C4-2B (cell line): ENCODE data around the gene CACNA1G.

Experiments used
- H3K27ac ChIP-seq: fragments of 450-650 bp; 2 replicates; pipeline ENCODE4 v1.5.1; 2017
- ZFX ChIP-seq: fragments of 450-650 bp; IDR thresholded peaks from 2 replicates; pipeline ENCODE4 v1.6.1; 2017
- TF ChIP-seq, protein P1 (sequence below): fragments of 450-650 bp; conservative IDR thresholded peaks from 2 replicates; pipeline ENCODE4 v1.5.1; 2017; ENCODE audit warnings: mild to moderate bottlenecking

CACNA1G gene

DNA sequence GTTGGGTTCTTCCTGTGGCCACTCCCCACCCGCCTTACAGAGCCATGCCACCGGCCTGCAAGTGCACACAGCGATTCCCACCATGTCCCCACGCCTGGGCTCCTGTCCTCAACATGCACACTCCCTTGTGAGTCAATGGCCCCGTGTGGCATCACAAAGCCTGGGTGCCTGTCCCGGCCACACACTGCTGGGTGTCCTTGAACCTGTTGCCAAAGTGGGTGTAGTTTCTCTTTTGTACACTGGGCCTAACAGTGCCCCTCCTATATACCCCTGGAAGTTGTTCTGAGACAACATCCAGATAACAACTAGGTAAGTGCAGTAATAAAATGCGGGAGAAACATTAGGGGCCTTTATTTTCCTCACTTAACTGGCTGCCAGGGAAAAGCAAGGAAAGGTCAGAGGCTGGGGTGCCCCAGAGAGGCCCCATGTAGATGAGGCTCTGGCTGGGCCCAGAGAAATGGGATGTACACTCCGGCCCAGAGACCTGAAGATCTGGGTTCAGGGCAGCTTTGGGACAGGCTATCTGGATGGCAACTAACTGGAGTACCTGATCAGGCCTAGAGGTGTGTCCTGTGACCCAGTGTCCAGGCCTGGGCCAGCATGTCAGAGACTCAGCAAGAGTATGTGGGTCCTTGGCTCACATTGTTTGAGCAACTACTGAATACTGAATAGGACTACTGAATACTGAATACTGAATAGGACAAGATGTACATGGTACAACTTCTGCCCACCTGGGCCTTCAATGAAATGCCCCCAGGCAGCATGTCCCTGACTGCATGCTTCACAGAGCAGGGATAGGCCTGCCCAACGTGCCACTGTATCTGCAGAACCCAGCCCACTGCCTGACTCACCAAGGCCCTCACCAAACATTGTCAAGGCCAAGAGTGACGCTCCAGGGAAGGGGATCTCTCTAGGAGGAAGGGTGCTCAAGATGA lies 82.5 kb downstream of the CACNA1G start:
- H3K27ac ChIP-seq, result no peak overlapping the region
- TF ChIP-seq, protein P1, sequence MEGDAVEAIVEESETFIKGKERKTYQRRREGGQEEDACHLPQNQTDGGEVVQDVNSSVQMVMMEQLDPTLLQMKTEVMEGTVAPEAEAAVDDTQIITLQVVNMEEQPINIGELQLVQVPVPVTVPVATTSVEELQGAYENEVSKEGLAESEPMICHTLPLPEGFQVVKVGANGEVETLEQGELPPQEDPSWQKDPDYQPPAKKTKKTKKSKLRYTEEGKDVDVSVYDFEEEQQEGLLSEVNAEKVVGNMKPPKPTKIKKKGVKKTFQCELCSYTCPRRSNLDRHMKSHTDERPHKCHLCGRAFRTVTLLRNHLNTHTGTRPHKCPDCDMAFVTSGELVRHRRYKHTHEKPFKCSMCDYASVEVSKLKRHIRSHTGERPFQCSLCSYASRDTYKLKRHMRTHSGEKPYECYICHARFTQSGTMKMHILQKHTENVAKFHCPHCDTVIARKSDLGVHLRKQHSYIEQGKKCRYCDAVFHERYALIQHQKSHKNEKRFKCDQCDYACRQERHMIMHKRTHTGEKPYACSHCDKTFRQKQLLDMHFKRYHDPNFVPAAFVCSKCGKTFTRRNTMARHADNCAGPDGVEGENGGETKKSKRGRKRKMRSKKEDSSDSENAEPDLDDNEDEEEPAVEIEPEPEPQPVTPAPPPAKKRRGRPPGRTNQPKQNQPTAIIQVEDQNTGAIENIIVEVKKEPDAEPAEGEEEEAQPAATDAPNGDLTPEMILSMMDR, result no peak
- no peak for TF ChIP-seq ZFX

DNA sequence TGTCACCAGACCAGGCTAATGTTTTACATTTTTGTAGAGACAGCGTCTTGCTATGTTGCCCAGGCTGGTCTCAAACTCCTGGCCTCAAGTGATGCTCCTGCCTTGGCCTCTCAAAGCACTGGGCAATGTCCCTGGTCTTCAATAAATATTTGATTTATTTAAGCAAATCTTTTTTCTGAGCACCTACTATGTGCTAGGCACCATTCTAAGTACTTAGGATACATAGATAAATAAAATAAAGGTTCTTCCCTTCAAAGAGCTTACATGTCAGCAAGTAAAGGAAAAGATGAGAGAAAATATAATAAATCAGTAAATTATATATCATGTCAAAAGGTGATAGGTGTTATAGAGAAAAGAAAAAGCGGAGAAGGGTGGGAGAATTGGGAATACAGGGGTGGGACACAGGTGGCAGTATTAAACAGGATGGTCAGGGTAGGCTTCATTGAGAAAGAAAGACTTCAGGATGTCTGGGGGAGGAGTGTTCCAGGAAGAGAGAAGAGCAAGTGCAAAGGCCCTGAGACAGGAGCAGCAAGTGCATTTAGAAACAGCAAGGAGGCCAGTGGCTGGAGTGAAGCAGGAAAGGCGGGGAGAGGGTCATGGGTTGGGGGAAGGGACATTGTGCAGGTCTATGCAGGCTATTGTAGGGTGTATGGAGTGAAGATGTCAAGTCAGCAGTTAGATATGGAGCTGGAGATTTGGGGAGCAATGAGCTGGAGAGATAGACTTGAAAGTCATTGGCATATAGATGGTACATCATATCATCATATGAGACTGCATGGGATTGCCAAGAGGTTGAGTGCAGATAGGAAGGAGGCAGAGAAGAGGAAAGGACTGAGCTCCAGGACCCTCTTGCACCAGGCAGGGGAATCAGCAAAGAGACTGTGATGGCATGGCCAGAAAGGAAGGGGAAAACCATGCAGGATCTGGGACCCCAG lies 85.5 kb downstream of the CACNA1G start:
- TF ChIP-seq, protein P1, result no peak
- no peak for TF ChIP-seq ZFX
- H3K27ac ChIP-seq, result no peak overlapping the region

DNA sequence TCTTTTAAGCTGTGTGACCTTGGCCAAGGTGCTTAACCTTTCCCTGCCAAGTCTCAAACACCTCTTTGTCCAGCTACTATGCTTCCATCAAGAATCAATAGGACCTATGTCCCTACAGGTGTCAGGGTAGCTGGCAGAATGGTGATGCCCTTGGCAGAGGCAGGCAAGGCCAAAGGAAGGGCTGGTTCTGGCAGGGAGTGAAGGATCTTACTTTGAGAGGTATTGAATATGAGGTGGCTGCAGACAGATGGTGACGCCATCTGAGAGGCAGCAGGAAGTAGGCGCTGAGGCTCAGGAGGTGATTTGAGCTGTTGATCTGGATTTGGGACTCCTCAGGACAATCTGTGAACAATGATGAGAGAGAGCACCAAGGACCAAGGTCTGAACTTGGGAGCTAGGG lies 86.7 kb downstream of the CACNA1G start:
- no peak for TF ChIP-seq ZFX
- TF ChIP-seq, protein P1, result no peak
- no peak overlapping the region for H3K27ac ChIP-seq

DNA sequence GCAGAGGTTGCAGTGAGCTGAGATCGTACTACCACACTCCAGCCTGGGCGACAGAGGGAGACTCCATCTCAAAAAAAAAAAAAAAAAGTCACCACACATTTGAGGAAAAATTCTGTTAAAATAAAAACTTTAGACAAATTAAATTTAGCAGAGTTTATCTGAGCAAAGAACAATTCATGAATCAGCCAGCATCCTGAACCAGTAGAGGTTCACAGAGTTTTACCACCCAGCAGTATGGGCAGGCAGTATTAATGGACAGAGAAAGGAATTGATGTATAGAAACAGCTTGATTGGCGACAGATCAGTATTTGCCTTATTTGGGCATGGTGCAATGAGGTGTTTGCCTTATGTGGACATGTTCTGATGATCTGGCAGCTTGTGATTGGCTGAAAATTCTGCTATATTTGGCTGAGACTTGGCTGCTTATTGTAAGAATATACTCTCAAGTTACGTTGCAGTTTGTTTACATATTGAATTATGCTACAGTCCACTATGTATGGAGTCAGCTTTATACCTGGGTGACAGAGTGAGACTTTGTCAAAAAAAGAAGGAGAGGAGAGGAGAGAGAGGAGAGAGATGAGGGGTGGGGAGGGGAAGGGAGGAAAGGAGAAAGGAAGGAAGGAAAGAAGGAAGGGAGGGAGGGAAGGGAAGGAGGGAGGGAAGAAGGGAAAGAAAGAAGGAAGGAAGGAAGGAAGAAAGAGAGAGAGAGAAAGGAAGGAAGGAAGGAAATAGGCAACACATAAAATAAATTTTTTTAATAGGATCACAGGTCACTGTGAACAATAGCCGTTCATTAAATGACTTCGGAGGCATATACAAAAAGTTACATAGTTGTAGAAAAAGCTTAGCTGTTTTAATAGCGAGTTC lies 88.8 kb downstream of the CACNA1G start:
- TF ChIP-seq, protein P1, result no peak
- TF ChIP-seq ZFX, result no peak
- H3K27ac ChIP-seq, result no peak overlapping the region

DNA sequence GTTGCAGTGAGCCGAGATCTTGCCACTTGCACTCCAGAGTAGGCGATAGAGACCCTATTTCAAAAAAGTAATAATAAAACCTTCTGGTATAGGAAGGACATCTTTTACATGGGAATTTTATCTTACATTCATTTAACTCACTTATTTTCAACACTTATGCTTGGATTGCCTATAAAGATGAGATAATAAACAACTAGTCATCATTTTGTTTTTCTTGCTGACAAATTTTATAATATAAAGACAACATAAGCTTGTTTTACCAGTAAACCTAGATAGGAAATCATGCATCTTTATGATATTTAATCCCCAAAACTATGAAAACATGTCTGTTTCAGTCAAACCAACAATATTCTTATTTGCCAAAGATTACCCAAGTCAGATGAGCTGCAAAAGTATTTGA lies 91.1 kb downstream of the CACNA1G start:
- H3K27ac ChIP-seq, result no peak overlapping the region
- TF ChIP-seq, protein P1, result no peak

DNA sequence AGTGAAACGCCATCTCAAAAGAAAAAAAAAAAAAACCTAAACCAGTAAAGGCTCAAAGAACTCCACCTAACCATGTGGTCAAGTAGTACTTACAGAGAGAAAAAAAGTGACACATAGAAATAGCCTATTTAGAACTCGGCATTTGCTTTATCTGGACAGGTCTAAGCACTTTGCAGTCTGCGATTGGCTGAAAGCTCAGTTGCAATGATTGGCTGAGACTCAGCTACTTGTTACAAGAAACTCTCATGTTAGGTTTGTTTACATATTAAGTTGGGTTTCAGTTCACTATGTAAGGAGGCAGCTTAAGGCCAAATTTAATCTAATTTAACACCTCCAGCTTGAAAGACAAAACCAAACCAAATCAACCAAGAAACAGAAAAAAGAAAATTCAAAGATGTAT lies 93.2 kb downstream of the CACNA1G start:
- H3K27ac ChIP-seq, result no peak overlapping the region
- TF ChIP-seq, protein P1, result no peak
- no peak for TF ChIP-seq ZFX
